Measurements from ENCODE around the gene ANKRD9. TPM values are rescaled to one million over a fixed set of nuclear protein-coding genes. Genes with fewer than 3 reads are reported as not detected.
"Not testable (repeated sequence)": the region's sequence is repeated elsewhere in the genome, so short reads cannot be mapped to it uniquely, and the experiment has no call there.

Gene ANKRD9
- total RNA-seq, 1 experiment from 2014 or later, result 25.0 TPM

GRCh38 chr14:102538602-102539543 is 29.3 kb upstream of the ANKRD9 start:
- DNase-seq (ENCODE audit: low read depth), result no peak

- no peak for DNase-seq (ENCODE audit: low read depth)
Measured at GRCh38 chr14:102537981-102538601, 28.5 kb upstream of the ANKRD9 start.

GRCh38 chr14:102532204-102532658 is 22.7 kb upstream of the ANKRD9 start:
- no peak for DNase-seq (ENCODE audit: low read depth)

- DNase-seq (ENCODE audit: low read depth), result no peak
Measured at GRCh38 chr14:102530828-102531478, 21.4 kb upstream of the ANKRD9 start.

- DNase-seq (ENCODE audit: low read depth), result no peak
Measured at GRCh38 chr14:102528431-102529170, 19.0 kb upstream of the ANKRD9 start.

- peak; percentile 48 for DNase-seq (ENCODE audit: low read depth)
Measured at GRCh38 chr14:102525929-102526497, 16.4 kb upstream of the ANKRD9 start.

GRCh38 chr14:102525219-102525928 is 15.8 kb upstream of the ANKRD9 start:
- peak; percentile 76 for DNase-seq (ENCODE audit: low read depth)

GRCh38 chr14:102524451-102525218 is 15.1 kb upstream of the ANKRD9 start:
- DNase-seq (ENCODE audit: low read depth), result peak; percentile 100

- DNase-seq (ENCODE audit: low read depth), result no peak
Measured at GRCh38 chr14:102523569-102524450, 14.2 kb upstream of the ANKRD9 start.

GRCh38 chr14:102523200-102523568 is 13.6 kb upstream of the ANKRD9 start:
- DNase-seq (ENCODE audit: low read depth), result no peak

GRCh38 chr14:102519709-102520108 is 10.1 kb upstream of the ANKRD9 start:
- DNase-seq (ENCODE audit: low read depth), result not testable (repeated sequence)

- DNase-seq (ENCODE audit: low read depth), result peak; percentile 3
Measured at GRCh38 chr14:102518063-102518648, 8.6 kb upstream of the ANKRD9 start.

- DNase-seq (ENCODE audit: low read depth), result peak; percentile 11
Measured at GRCh38 chr14:102517392-102518062, 8.0 kb upstream of the ANKRD9 start.

- peak; percentile 44 for DNase-seq (ENCODE audit: low read depth)
Measured at GRCh38 chr14:102516531-102517391, 7.2 kb upstream of the ANKRD9 start.

- no peak for DNase-seq (ENCODE audit: low read depth)
Measured at GRCh38 chr14:102514987-102515733, 5.6 kb upstream of the ANKRD9 start.

Data from Daoy (cell line).